HG03280 (cell line): Measurements from ENCODE around the gene PARD6A.

Source experiments
- ATAC-seq: cut with Tn5 transposase; IDR thresholded peaks from one replicate; pipeline ENCODE4 v1.9.1; 2021; ENCODE audit warnings: mild to moderate bottlenecking, moderate library complexity; ENCODE audit not compliant: unreplicated experiment

PARD6A gene

DNA sequence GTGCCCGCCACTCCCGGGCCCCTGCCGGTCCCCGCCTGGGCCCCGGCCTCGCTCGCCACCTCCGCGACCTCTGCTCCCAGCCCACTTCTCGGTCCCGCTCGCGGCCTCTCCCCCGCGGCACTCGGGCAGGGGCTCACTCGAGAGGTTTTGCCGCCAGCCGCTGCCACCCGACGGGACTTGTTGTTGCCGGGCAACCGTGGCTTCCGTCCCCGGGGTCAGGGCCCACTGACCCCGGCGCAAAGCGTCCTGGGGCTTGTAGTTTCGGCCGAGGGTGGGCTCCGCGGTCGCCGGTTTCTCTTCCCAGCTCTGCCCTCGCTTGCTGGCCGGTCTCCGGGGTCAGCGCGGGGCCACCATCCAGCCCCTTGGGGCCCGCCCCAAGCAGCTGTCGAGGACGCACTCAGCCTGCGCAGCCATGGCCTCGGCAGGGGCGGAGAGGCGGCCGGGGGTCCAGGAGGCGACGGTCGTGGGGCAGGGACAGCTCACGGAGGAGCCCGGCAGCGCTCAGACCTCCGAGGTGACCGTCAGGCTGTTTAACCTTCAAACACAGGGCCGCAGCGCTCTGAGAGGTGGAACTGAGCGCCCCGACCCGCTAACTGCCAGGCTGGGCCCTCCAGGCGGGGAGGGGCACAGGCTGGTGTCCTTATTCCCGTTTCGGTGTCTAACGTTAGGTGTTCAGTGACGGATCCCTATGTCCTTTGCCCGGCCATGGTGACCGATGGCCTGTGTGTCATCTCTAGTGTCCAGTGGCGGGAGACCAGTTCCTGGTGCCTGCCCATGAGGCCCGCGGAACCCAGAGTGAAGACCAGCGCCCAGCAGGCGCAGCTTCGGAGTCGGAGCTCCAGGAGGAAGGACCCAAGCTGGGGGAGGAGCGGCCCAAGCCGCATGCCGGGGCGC is 6.0 kb downstream of the PARD6A start, which contains the start of the genes C16orf86 and ENKD1:
C16orf86 (plus strand) TSS at position 256 of the 894 bp plus-strand sequence; CDS start at position 413, 157 bp downstream.
ENKD1 (minus strand) TSS at position 192 of the 894 bp plus-strand sequence. CDS start 308 bp downstream, outside the sequence.
- peak; percentile 58 for ATAC-seq

DNA sequence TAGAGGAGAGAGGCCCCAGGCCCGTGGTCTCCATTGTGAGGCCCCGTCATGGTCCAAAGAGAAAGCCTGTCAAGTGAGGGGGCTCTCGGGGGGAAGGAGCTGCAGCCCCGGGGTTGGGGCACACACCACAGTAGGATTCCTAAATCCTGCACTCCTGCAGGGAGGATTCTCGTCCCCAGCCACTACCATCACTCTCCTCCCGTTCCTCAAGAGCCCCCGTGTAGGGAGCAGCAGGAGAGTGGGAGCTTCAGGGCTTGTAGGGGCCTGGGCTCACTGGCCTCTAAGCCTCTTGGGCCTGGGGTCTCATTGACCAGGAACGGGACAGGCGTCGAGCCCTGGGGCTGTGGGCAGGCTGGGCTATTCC is 6.7 kb downstream of the PARD6A start:
- no peak for ATAC-seq

DNA sequence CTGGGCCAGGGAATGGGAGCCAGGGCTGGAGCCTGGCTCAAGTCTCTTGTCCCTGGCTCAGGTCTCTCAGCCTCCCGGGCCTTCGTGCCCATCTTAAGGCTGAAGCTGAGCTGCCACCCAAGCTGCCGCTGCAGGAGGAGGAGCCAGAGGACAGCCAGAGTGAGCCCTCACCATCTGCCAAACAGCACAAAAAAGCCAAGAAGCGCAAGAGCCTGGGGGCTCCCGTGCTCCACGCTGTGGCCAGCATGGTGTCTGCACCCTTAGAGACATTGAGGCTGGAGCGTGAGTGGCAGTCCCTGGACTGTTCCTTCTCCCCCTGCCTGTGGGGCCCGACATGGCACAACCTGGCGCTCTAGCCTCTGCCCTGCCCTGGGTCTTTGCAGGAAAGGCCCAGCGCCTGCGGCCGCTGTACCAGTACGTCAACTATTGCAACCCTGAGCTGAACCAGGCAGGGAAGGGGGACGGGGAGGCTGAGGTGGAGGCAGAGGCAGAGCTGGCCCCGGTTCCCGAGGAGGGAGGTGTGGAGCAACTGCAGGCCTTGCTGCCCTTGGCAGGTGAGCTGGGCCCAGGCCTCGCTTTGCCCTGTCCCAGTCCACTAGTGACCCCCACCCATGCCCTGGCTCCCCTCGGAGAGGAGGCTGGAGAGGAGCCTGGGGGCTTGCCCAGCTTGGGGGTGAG is 7.2 kb downstream of the PARD6A start:
- ATAC-seq, result peak; percentile 67

DNA sequence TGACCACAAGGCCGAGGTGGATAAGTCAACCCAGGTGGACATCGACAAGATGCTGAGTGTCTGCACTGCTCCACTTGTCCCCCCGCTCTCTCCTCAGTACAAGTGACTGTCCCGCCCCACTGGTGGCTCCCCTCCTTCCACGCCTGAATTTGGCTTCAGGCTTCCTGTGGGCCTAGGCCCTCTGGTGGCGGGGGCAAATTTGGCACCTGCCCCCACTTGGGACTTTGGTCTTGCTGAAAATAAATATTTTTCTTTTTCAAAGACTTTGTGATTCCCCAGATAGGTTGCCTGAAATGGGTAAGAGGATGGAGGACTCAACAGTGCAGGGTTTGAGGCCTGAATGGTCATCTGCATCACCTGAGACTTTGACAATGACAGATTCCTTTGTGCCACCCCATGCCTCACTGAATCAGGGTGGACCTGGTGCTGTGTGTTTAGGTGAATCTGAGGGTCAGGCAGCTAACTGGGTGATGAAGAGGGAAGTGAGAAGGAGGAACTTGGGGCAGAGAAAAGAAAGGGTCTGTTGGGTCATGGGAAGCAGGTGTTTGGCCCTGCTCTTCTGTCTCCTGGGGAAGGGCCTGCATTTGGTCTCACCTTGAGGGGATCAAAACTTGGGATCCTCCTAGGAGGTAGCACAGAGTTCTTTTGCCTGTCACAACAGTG is 7.9 kb downstream of the PARD6A start:
- no peak for ATAC-seq

DNA sequence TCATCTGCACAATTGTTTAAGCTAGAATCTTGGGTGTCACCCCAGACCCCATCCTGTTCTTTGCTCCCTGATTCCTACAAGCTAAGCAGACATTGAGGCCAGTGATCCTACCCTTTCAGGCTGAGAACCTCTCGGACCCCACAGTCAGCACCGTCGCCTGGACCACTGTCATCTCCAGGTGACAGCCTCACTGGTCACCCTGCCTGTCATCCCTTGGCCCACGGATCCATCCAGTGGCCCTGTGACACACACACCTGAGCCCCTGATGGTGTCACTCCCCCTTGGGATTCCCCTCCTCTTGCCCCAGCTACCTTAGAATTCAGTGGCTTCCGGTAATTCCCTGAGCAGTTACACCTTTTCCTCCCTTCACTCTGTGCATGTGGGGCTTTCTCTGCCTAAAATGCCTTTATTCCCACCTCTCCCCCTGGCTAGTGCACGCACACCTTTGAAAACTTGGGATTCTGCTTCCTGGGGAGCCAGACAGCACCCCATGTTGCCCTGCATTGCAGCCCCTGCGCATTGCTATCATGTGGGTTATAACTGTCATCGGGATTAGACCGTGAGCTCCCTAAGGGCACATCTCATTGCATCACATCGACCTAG is 8.8 kb downstream of the PARD6A start:
- ATAC-seq, result no peak

DNA sequence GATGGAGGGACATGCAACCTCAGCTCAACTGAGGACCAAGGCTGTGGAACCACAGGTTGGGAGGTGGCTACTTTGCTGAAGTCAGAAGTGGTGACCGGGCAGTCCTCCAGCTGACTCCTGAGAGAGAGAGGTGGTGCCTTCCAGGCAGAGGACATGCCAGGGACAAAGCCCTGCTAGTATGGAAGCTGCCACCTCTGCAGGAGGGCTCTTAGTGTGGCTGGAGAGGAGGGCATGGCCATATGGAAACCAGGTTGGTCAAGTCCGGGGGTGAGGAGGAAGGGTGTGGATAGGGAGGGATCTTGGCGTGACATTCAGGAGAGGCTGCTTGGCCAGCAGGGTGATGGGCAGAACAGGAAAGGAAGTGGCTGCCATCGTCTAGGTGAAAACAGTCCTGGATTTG is 11.5 kb downstream of the PARD6A start:
- no peak for ATAC-seq

DNA sequence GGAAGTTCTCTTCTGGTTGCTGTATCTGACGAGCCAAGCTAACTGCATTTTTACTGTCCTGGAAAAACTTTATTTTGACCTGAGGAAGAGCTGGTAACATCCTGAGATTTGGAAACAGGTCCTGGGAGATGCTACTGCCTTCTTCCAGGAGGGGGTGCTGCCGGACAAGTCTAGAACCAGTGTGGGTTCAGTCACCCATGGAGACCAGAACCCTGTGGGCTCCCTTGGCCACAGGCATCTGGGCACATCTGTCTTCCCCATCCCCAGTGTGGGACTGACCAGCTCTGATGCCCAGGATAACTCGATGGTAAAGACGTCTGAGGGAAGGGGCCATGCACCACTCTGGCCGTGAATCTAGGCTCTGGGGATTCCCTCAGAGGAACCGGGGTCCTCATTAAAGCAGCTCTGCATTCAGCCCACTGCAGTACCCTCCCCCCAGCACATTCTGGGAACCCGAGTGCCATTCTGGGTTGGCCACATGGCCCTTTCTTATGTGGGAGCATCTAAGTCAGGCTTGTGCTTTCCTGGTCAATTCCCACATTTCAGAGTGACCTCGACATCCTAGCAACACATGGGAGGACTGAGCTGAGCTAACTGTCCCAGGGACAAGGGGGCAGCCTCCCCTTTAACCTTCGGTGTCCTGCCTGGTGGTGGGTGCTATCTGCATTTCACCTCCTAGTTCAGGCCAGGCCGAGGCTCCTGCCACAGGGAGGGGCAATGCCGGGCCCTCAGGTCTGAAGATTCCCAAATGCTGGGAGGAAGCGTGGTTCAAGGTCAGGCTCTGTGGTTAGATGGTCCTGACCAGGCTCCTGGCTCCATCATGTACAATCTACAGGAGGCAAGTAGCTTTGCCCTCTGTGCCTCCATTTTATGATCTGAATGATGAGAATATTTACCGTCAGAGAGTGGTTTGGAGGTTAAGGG is 12.2 kb downstream of the PARD6A start:
- ATAC-seq, result no peak

DNA sequence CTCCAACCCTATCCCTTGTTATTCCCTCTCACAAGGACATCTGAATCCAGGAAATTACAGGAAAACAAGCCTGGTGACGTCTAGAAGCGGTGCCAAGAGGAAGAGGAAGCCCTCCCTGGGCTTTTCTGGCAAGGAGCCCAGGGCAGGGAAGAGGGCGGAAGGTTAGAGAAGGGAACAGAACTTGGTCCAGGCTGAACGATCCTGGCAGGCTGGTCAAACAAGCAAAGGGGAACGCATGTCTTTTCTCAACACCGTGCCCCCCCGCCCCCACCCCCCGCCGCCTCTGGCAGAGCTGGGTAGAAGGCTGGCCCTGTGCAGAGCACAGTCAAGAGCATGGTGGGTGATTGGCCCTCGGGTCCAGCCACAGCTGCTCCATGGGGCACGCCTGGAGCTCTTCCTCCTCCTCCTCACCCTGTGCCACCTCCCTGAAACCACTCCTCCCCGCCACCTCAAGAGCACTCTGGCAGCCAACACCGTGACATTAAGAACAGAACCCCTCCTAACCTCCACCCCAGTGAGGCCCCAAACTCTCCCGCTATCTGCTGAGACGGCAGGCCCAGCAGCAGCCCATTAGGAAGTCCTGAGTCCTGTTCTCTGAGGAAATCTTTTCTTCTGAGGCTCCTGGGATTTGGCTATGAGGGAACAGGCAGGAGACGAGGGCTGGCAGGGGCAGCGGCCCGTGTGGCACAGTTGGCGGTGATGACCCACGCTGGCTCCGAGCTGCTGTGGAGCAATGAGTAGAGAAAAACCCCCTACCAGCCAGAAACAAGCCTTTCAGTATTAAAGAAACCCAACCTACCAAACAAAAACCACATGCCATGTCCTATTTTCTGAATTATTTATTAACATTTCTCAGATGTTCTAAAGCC is 13.2 kb downstream of the PARD6A start:
- no peak for ATAC-seq

DNA sequence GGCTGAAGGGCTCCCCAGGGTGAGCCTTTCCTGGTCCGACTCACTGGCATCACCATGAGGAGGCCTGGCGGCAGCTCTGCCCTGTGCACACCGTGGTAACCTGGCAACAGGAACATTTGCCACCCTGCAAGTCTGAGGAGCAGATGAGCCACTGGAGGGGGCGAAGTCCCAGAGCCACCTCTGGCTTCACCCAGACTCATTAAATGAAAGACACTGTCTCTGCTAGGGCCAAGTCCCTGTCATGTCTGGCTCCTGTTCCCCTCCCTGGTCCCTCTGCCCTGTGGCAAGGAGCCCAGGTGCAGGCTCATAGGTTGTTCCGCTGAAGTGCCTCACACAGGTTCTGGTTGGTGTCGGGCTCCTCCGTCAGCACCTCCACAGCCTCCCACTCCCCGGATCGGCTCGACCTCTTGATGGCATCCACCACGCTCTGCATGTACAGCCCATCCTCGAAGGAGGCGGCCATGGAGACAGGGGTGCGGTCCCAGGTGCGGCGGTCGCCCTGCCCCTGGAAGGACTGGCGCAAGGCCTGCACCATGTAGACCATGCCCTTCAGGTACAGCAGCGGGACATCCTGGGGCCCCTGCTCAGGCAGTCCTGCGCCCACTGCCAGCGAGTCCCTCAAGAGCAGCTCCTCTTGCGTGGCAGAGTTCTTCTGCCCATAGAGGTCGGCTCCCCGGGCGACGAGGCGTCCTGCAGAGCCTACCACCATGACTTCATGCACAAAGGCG is 14.3 kb downstream of the PARD6A start:
- no peak for ATAC-seq

DNA sequence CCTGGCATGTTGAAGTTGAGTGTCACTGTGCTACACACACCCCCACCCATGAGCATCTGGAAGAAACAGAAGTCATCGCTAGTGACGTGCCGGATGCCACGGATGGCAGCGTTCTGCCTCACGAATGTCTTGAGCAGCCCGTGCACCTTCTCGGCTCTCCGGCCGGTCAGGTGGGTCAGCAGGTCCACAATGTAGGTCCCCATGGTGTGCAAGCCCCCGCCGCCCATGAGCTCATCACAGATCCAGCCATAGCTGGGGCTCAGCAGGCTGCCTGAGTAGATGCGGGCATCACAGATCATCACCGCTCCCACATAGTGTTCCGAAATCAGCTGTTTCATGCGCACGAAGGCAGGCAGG is 14.8 kb downstream of the PARD6A start:
- ATAC-seq, result no peak

DNA sequence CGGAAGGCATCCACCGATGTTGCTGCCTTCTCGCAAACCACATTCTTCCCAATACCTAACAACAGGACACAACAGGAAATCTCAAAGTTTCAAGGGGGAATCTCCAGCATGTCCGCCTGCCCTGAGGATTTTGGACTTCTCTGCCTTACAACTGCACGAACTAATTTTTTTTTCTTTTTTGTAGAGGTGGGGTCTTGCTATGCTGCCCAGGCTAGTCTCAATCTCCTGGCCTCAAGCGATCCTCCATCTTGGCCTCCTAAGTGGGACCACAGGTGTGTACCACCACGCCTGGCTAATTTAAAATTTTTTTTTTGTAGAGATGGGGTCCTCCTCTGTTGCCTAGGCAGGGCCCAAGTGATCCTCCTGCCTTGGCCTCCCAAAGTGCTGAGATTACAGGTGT is 15.2 kb downstream of the PARD6A start:
- no peak for ATAC-seq

DNA sequence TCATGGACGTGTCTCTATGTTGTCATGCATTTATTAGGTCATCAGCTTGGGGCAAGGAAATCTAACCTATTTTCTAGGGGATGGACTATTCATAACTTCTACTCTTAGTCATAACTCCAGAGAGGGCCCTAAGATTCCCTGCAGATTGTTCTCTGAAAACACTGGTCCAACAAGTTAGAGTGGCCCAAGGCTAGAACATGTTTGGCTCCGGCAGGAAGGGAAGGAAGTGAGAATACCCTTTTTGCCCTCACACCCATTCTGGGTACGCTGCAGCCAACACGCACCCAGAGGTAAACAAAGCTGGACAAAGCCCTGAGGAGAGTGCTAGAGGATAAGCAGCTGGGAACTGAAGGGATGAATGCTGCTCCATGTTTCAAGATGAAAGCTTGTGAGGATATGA is 15.8 kb downstream of the PARD6A start:
- no peak for ATAC-seq

DNA sequence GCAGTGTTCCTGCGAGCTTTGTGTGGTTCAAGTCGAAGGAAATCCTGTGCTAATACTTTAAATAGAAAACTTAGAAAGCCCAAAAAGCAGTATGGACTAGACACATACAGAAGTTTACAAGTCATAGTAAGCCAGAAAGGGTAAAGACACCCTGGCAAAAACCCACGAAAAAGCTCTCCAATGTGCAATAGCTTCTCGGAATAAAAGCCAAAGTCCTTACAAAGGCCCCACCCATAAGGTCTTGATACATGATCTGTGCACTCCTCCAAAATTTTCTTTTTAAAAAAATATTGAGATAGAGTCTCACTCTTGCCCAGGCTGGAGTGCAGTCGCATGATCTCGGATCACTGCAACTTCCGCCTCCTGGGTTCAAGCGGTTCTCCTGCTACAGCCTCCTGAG is 16.2 kb downstream of the PARD6A start:
- ATAC-seq, result no peak

DNA sequence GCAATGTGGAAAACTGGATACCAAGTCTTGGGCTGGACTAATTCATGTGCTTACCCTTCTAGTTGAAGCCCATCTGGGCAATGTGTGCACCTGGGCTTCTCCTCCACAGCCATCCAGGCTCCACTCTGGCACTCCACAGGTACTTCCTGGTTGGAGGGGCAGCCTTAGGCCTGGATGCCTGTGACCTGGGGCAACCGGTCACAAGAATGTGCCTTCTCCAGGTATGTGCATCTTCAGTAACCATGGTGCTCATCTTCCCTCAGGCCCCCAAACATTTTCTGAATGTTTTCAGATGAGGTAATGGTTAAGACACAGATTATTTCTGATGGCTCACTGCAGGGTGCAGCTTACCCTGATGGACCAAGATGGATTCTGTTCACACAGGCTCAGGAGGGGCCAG is 17.0 kb downstream of the PARD6A start:
- ATAC-seq, result no peak

DNA sequence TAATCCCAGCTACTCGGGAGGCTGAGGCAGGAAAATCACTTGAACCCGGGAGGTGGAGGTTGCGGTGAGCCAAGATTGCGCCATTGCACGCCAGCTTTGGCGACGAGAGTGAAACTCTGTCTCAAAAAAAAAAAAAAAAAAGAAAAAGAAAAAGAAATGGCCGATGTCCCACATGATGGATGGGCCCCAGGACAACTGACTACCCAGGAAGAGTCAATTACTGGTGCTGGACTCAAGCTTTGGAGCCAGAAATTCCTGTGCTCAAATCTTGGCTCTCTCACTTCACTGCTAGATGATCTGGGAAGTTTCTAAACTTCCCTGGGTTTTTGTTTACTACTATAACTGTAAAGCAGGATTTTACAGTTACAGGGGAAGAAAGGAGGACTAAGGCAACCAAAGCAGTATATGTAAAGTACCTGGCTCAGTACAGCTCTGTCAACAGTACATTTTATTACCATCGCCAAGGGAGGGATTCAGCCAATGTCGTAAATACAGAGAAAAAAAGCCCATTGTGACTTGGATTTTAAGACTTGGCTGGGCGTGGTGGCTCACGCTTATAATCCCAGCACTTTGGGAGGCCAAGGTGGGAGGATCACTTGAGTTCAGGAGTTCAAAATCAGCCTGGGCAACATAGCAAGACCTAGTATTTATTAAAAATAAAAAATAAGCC is 17.7 kb downstream of the PARD6A start:
- no peak for ATAC-seq

DNA sequence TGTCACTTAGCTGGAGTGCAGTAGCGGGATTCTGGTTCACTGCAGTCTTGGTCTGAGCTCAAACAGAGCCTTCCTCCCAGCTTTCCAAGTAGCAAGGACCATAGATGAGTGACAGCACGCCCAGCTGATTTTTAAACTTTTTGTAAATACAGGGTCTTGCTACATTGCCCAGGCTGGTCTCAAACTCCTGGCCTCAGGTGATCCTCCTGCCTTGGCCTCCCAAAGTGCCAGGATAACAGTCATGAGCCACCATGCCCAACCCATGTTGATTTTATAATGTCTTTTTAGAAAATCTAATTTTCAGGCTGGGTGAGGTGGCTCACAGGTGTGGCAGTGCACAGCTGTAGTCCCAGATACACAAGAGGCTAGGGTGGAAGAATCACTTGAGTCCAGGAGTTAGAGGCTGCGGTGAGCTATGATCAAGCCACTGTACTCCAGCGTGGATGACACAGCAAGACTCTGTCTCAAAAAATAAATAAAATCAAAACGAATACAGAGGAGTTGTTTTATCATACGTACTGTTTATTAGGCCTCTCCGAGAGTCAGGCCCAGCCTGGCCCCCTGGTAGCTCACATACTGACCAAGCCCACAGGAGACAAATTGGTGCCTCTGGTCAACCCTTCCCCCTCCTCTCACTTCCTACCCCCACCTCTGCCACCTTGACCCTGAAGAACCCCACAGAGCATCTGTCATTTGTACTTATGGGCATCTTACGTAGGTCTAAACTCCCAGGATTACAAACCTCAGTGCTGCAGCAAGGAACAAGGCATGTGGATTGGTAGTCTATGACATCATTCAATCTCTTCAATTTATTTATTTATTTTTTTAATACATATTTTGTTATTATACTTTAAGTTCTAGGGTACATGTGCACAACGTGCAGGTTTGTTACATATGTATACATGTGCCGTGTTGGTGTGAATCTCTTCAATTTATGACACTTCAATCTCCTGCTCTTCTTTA is 19.5 kb downstream of the PARD6A start:
- no peak for ATAC-seq

DNA sequence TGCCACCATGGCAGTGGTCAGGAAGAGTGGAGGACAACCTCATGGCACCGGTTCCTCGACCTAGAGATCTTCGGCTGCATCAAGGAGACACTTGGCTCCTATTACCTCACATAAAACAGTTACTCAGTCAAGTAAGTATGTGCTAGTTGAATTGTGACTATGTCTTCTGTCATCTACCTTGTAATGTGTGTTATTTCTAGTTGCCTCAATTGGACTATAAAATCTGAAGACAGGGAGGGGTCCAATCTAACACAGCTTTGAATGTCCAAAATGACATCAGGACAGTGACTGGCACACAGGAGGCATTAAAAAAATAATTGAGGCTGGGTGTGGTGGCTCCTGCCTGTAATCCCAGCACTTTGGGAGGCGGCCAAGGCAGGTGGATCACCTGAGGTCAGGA is 23.0 kb downstream of the PARD6A start:
- no peak for ATAC-seq
